ENCODE data around the gene A3GALT2.
"Not testable (repeated sequence)": the region's sequence is repeated elsewhere in the genome, so short reads cannot be mapped to it uniquely, and the experiment has no call there.

Gene A3GALT2

GRCh38 chr1:33292726-33293340, 28.1 kb downstream of the A3GALT2 start:
- DNase-seq (ENCODE audit: low read depth), result peak; percentile 9
- TF ChIP-seq, protein P1, sequence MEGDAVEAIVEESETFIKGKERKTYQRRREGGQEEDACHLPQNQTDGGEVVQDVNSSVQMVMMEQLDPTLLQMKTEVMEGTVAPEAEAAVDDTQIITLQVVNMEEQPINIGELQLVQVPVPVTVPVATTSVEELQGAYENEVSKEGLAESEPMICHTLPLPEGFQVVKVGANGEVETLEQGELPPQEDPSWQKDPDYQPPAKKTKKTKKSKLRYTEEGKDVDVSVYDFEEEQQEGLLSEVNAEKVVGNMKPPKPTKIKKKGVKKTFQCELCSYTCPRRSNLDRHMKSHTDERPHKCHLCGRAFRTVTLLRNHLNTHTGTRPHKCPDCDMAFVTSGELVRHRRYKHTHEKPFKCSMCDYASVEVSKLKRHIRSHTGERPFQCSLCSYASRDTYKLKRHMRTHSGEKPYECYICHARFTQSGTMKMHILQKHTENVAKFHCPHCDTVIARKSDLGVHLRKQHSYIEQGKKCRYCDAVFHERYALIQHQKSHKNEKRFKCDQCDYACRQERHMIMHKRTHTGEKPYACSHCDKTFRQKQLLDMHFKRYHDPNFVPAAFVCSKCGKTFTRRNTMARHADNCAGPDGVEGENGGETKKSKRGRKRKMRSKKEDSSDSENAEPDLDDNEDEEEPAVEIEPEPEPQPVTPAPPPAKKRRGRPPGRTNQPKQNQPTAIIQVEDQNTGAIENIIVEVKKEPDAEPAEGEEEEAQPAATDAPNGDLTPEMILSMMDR (conservative IDR thresholded peaks at IDR 0.05; ENCODE audit: control insufficient read depth, insufficient read depth, low read depth, low read length), result no peak
- no peak overlapping the region for H3K4me3 ChIP-seq (ENCODE audit: control insufficient read depth, low read depth, low read length)

DNA sequence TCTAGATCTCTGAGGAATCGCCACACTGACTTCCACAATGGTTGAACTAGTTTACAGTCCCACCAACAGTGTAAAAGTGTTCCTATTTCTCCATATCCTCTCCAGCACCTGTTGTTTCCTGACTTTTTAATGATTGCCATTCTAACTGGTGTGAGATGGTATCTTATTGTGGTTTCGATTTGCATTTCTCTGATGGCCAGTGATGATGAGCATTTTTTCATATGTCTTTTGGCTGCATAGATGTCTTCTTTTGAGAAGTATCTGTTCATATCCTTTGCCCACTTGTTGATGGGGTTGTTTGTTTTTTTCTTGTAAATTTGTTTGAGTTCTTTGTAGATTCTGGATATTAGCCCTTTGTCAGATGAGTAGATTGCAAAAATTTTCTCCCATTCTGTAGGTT, 30.3 kb downstream of the A3GALT2 start:
- DNase-seq (ENCODE audit: low read depth); H3K4me3 ChIP-seq (ENCODE audit: control insufficient read depth, low read depth, low read length): not testable (repeated sequence)

GRCh38 chr1:33289858-33290154, 31.1 kb downstream of the A3GALT2 start:
- H3K4me3 ChIP-seq (ENCODE audit: control insufficient read depth, low read depth, low read length), result no peak overlapping the region
- TF ChIP-seq, protein P1 (conservative IDR thresholded peaks at IDR 0.05; ENCODE audit: control insufficient read depth, insufficient read depth, low read depth, low read length), result no peak
- DNase-seq (ENCODE audit: low read depth), result no peak

GRCh38 chr1:33288976-33289857, 31.7 kb downstream of the A3GALT2 start:
- DNase-seq (ENCODE audit: low read depth), result no peak

GRCh38 chr1:33287317-33287716, 33.6 kb downstream of the A3GALT2 start:
- DNase-seq (ENCODE audit: low read depth), result no peak
- H3K4me3 ChIP-seq (ENCODE audit: control insufficient read depth, low read depth, low read length), result no peak overlapping the region
- TF ChIP-seq, protein P1 (conservative IDR thresholded peaks at IDR 0.05; ENCODE audit: control insufficient read depth, insufficient read depth, low read depth, low read length), result no peak

More at GRCh38 chr1:33288976-33289857, 31.7 kb downstream of the A3GALT2 start:
- TF ChIP-seq, protein P1 (conservative IDR thresholded peaks at IDR 0.05; ENCODE audit: control insufficient read depth, insufficient read depth, low read depth, low read length), result no peak
- no peak overlapping the region for H3K4me3 ChIP-seq (ENCODE audit: control insufficient read depth, low read depth, low read length)

DNA sequence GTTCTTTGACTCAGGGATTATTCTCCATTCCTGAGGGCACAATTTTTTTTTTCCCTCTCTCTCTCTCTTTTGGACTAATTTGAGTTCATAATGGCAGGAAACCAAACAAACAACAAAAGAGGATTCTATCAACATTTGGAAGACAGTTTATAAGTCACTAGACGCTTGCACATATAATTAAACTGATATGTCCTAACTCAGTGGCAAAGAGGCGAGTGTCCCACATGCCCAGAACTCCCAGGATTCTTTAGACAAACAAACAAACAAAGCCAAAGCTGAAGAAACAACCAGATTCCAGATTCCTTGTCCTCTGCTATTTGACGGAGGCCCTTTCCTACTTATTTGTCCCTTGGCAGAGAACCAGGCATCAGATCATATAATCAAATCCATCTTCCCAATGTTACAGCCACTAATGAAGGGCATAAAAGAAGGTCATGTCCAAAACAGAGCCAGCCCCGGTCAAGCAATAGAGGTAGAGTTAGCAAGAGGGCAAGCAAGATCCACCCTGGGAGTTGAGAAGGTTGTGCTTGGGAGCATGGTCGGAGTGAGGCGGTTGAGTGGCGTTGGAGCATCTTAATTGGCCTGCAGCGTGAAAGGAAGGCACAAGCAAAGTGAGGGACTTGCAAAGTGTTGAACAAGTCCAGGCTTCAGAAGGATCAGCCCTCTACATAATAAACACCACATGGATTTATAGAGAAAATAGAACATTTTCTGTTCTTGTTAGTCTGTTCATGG, 34.3 kb downstream of the A3GALT2 start:
- TF ChIP-seq, protein P1 (conservative IDR thresholded peaks at IDR 0.05; ENCODE audit: control insufficient read depth, insufficient read depth, low read depth, low read length), result no peak
- no peak for DNase-seq (ENCODE audit: low read depth)

GRCh38 chr1:33284049-33284448, 36.8 kb downstream of the A3GALT2 start:
- DNase-seq (ENCODE audit: low read depth), result no peak
- TF ChIP-seq, protein P1 (conservative IDR thresholded peaks at IDR 0.05; ENCODE audit: control insufficient read depth, insufficient read depth, low read depth, low read length), result no peak
- H3K4me3 ChIP-seq (ENCODE audit: control insufficient read depth, low read depth, low read length), result no peak overlapping the region

More for the DNA sequence above, 34.3 kb downstream of the A3GALT2 start:
- no peak overlapping the region for H3K4me3 ChIP-seq (ENCODE audit: control insufficient read depth, low read depth, low read length)

Data from fibroblast of mammary gland (primary cell).